HepG2 (cell line): ENCODE data around the gene CHN2. TPM values are rescaled to one million over a fixed set of nuclear protein-coding genes. Genes with fewer than 3 reads are reported as not detected.

Experiments
- CREB1 ChIP-seq, 2 experiments: fragments of 450-650 bp in 1 of 2; IDR thresholded peaks; 2 replicates each; pipeline ENCODE4 v1.6.1; 2016 to 2017; ENCODE audit warnings: control low read depth in 1 of 2, mild to moderate bottlenecking in 1 of 2, missing compliant biosample characterization in 1 of 2, missing genetic modification characterization in 1 of 2
- DMAP1 ChIP-seq: IDR thresholded peaks from 2 replicates; pipeline ENCODE4 v1.6.1; 2016
- EED ChIP-seq: sonication (generic); formaldehyde crosslinking; IDR thresholded peaks from 2 replicates; pipeline ENCODE4 v1.5.0; 2020; ENCODE audit warnings: mild to moderate bottlenecking, missing genetic modification reagents
- FOXO1 ChIP-seq: sonication (generic); formaldehyde crosslinking; IDR thresholded peaks from 2 replicates; pipeline ENCODE4 v1.4.0; 2020; ENCODE audit warnings: missing genetic modification reagents
- HNRNPK ChIP-seq: fragments of 200-400 bp; formaldehyde crosslinking; IDR thresholded peaks from 2 replicates; pipeline ENCODE4 v1.6.1; 2018; ENCODE audit warnings: low read length, low read depth, moderate library complexity, mild to moderate bottlenecking; ENCODE audit not compliant: poor library complexity, severe bottlenecking
- HOXA5 ChIP-seq: sonication (generic); formaldehyde crosslinking; IDR thresholded peaks from 2 replicates; pipeline ENCODE4 v1.4.0; 2020; ENCODE audit warnings: missing genetic modification reagents
- MBD4 ChIP-seq: IDR thresholded peaks from 2 replicates; pipeline ENCODE4 v1.6.1; 2012; ENCODE audit warnings: low read length, inconsistent platforms, borderline replicate concordance
- PRDM4 ChIP-seq: sonication (generic); formaldehyde crosslinking; IDR thresholded peaks from 2 replicates; pipeline ENCODE4 v1.9.0; 2021; ENCODE audit warnings: missing genetic modification reagents, borderline replicate concordance
- RBAK ChIP-seq: sonication (generic); formaldehyde crosslinking; IDR thresholded peaks from 2 replicates; pipeline ENCODE4 v1.5.1; 2020; ENCODE audit warnings: mild to moderate bottlenecking, missing genetic modification reagents
- SMAD1 ChIP-seq: sonication (generic); formaldehyde crosslinking; IDR thresholded peaks from 2 replicates; pipeline ENCODE4 v1.4.0; 2020; ENCODE audit warnings: missing genetic modification reagents, low read depth, mild to moderate bottlenecking, borderline replicate concordance
- ZNF24 ChIP-seq: fragments of 450-650 bp; IDR thresholded peaks from 2 replicates; pipeline ENCODE4 v1.6.1; 2017; ENCODE audit warnings: antibody characterized with exemption, mild to moderate bottlenecking
- ZNF282 ChIP-seq: fragments of 450-650 bp; IDR thresholded peaks from 2 replicates; pipeline ENCODE4 v1.6.1; 2018; ENCODE audit not compliant: partially characterized antibody
- ZNF33B ChIP-seq: sonication (generic); formaldehyde crosslinking; IDR thresholded peaks from 2 replicates; pipeline ENCODE4 v1.5.1; 2020; ENCODE audit warnings: mild to moderate bottlenecking, missing genetic modification reagents
- ZNF513 ChIP-seq: sonication (generic); formaldehyde crosslinking; conservative IDR thresholded peaks from 2 replicates; pipeline ENCODE4 v1.5.0; 2020; ENCODE audit warnings: missing genetic modification reagents
- ZNF530 ChIP-seq: sonication (generic); formaldehyde crosslinking; IDR thresholded peaks from 2 replicates; pipeline ENCODE4 v1.5.0; 2020; ENCODE audit warnings: low read depth, mild to moderate bottlenecking, missing genetic modification reagents
- ZNF672 ChIP-seq: sonication (generic); formaldehyde crosslinking; IDR thresholded peaks from 2 replicates; pipeline ENCODE4 v1.8.1; 2022; ENCODE audit warnings: missing genetic modification reagents
- ZNF800 ChIP-seq: sonication (generic); formaldehyde crosslinking; IDR thresholded peaks from 2 replicates; pipeline ENCODE4 v1.4.0; 2020; ENCODE audit warnings: missing genetic modification reagents
- polyA plus RNA-seq, 8 experiments: library from polyadenylated mRNA; depleted of rRNA in 3 of 8; stranded (reverse) in 7 of 8; unstranded in 1 of 8; fragments of >200 nt; fragmentation: Illumina TruSeq in 4 of 8; extraction: Trizol in 4 of 8; gene quantifications; 2 replicates each; pipeline versions ENCODE4 v1.2.1 to v1.2.3, GENCODE V29; 2011 to 2016; ENCODE audit warnings: low read depth in 4 of 8, missing spikeins in 1 of 8, mixed read lengths in 1 of 8; ENCODE audit not compliant: insufficient read depth in 1 of 8
- total RNA-seq, 5 experiments: library from RNA; depleted of rRNA; stranded (reverse); fragments of >200 nt; fragmentation: Illumina TruSeq; extraction: Trizol; gene quantifications; 2 replicates each; pipeline ENCODE4 v1.2.3, GENCODE V29; 2016; ENCODE audit warnings: low read depth in 1 of 5
- TF ChIP-seq, protein P1 (sequence below): sonication (generic); formaldehyde crosslinking; IDR thresholded peaks from 2 replicates; pipeline ENCODE4 v1.5.1; 2020; ENCODE audit warnings: missing genetic modification reagents, mild to moderate bottlenecking, borderline replicate concordance
- TF ChIP-seq, protein P2 (sequence below): sonication (generic); formaldehyde crosslinking; IDR thresholded peaks from 2 replicates; pipeline ENCODE4 v1.9.0; 2022; ENCODE audit warnings: low read depth, missing genetic modification reagents
- TF ChIP-seq, protein P3 (sequence below): sonication (generic); formaldehyde crosslinking; IDR thresholded peaks from 2 replicates; pipeline ENCODE4 v1.5.0; 2020; ENCODE audit warnings: mild to moderate bottlenecking, missing genetic modification reagents, moderate library complexity

Gene CHN2
- total and polyA plus RNA-seq, 2 of the 13 experiments (the other 11 are each of a cell fraction or from before 2014, with no cell fraction given): 23.5 to 30.5 TPM

DNA sequence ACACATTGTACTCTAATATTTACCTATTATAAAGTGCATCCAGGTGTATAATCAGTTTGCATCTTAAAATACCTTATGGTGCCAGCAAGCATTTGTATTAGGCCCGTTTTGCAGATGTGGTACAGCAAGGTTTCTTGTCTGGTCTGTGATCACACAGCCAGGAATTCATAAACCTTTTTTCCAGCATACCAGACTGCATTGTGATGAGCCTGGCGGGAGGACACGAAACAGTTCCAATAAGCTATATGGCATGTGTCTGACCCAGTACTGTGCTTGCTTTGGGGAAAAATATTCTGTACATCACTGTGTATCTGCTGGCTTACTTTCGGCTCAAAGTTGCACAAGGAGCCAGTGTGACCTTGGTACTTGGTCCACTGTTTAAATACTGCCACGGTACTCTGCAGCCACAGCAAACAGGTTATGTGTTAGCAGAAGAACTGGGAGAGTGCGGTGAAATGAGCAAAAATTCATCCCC is 36.3 kb downstream of the CHN2 start (continued):
- no peak for TF ChIP-seq PRDM4 (CRISPR knock-in tag)
- TF ChIP-seq ZNF513 (CRISPR knock-in tag): no peak
- TF ChIP-seq, protein P1, sequence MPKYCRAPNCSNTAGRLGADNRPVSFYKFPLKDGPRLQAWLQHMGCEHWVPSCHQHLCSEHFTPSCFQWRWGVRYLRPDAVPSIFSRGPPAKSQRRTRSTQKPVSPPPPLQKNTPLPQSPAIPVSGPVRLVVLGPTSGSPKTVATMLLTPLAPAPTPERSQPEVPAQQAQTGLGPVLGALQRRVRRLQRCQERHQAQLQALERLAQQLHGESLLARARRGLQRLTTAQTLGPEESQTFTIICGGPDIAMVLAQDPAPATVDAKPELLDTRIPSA (CRISPR knock-in tag): no peak
- no peak for TF ChIP-seq ZNF24
- no peak for TF ChIP-seq ZNF530 (CRISPR knock-in tag)
- TF ChIP-seq RBAK: no peak
- TF ChIP-seq ZNF282: no peak
- TF ChIP-seq HNRNPK: no peak
- TF ChIP-seq MBD4: no peak
- peak; percentile 88 for TF ChIP-seq FOXO1 (CRISPR knock-in tag)
- TF ChIP-seq CREB1 (IDR thresholded peaks at IDR 0.05): no peak
- no peak; the same call in 1 of the 2 replicates for TF ChIP-seq CREB1 (CRISPR knock-in tag; IDR thresholded peaks at IDR 0.05)
- TF ChIP-seq, protein P2, sequence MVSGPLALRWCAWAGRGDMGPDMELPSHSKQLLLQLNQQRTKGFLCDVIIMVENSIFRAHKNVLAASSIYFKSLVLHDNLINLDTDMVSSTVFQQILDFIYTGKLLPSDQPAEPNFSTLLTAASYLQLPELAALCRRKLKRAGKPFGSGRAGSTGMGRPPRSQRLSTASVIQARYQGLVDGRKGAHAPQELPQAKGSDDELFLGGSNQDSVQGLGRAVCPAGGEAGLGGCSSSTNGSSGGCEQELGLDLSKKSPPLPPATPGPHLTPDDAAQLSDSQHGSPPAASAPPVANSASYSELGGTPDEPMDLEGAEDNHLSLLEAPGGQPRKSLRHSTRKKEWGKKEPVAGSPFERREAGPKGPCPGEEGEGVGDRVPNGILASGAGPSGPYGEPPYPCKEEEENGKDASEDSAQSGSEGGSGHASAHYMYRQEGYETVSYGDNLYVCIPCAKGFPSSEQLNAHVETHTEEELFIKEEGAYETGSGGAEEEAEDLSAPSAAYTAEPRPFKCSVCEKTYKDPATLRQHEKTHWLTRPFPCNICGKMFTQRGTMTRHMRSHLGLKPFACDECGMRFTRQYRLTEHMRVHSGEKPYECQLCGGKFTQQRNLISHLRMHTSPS (CRISPR knock-in tag): peak; percentile 47; the same call in 1 of the 2 replicates
- TF ChIP-seq ZNF672 (CRISPR knock-in tag): no peak
- TF ChIP-seq SMAD1 (CRISPR knock-in tag): no peak
- no peak for TF ChIP-seq ZNF33B (CRISPR knock-in tag)
- 0 out of 2 replicates have a peak, but pooled peaks have one; percentile 27 for TF ChIP-seq ZNF800 (CRISPR knock-in tag)
- no peak for TF ChIP-seq DMAP1 (CRISPR knock-in tag)
- no peak for TF ChIP-seq EED
- TF ChIP-seq, protein P3, sequence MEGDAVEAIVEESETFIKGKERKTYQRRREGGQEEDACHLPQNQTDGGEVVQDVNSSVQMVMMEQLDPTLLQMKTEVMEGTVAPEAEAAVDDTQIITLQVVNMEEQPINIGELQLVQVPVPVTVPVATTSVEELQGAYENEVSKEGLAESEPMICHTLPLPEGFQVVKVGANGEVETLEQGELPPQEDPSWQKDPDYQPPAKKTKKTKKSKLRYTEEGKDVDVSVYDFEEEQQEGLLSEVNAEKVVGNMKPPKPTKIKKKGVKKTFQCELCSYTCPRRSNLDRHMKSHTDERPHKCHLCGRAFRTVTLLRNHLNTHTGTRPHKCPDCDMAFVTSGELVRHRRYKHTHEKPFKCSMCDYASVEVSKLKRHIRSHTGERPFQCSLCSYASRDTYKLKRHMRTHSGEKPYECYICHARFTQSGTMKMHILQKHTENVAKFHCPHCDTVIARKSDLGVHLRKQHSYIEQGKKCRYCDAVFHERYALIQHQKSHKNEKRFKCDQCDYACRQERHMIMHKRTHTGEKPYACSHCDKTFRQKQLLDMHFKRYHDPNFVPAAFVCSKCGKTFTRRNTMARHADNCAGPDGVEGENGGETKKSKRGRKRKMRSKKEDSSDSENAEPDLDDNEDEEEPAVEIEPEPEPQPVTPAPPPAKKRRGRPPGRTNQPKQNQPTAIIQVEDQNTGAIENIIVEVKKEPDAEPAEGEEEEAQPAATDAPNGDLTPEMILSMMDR: no peak
- TF ChIP-seq HOXA5 (CRISPR knock-in tag): no peak
